Spleen (tissue), 11 donors: ENCODE data around the gene PCDHGA10. TPM values are rescaled to one million over a fixed set of nuclear protein-coding genes. Genes with fewer than 3 reads are reported as not detected.

ENCODE experiments used
- DNase-seq: peaks from one replicate; pipeline ENCODE4 v3.0.0-alpha.2; 2020
- H3K27ac ChIP-seq, 8 donors: fragments of 200-600 bp; sonication (generic) in 7 of 8; 1 replicate in 4 of 8; 2 replicates in 4 of 8; pipeline versions ENCODE4 v1.5.0 to v1.8.0; 2016 to 2021; ENCODE audit warnings: inconsistent platforms in 4 of 8, mild to moderate bottlenecking in 4 of 8, moderate library complexity in 1 of 8
- H3K27me3 ChIP-seq, 7 donors: fragments of 200-600 bp; sonication (generic) in 6 of 7; replicated peaks in 1 of 7; 1 replicate in 4 of 7; 2 replicates in 3 of 7; pipeline versions ENCODE4 v1.5.0 to v1.8.0; 2016 to 2021; ENCODE audit warnings: inconsistent platforms in 3 of 7, mild to moderate bottlenecking in 1 of 7
- H3K36me3 ChIP-seq, 6 donors: fragments of 200-600 bp; sonication (generic) in 5 of 6; 1 replicate in 4 of 6; 2 replicates in 2 of 6; pipeline versions ENCODE4 v1.5.0 to v1.8.0; 2016 to 2021; ENCODE audit warnings: inconsistent platforms in 2 of 6
- H3K4me1 ChIP-seq, 6 donors: fragments of 200-600 bp; sonication (generic) in 5 of 6; 1 replicate in 3 of 6; 2 replicates in 3 of 6; pipeline versions ENCODE4 v1.5.0 to v1.8.0; 2016 to 2021; ENCODE audit warnings: inconsistent platforms in 3 of 6
- H3K4me3 ChIP-seq, 8 donors: fragments of 200-600 bp; sonication (generic) in 7 of 8; 1 replicate in 4 of 8; 2 replicates in 4 of 8; pipeline versions ENCODE4 v1.5.0 to v1.8.0; 2016 to 2021; ENCODE audit warnings: inconsistent platforms in 4 of 8, mild to moderate bottlenecking in 4 of 8, moderate library complexity in 2 of 8
- H3K9me3 ChIP-seq, 8 donors: fragments of 200-600 bp; sonication (generic) in 7 of 8; 1 replicate in 4 of 8; 2 replicates in 4 of 8; pipeline versions ENCODE4 v1.5.0 to v1.8.0; 2016 to 2021; ENCODE audit warnings: inconsistent platforms in 4 of 8
- POLR2A ChIP-seq, 3 donors: fragments of 450-650 bp; IDR thresholded peaks; one replicate each; pipeline ENCODE4 v1.5.1; 2017; ENCODE audit warnings: antibody characterized with exemption in 3 of 3, mild to moderate bottlenecking in 1 of 3
- POLR2AphosphoS5 ChIP-seq, 3 donors: sonication (generic); formaldehyde crosslinking; IDR thresholded peaks; one replicate each; pipeline ENCODE4 v1.5.1; 2017; ENCODE audit warnings: antibody characterized with exemption in 3 of 3
- WGBS, 5 donors: extraction: QIAGEN DNeasy Blood & Tissue Kit in 3 of 5; methylation state at CpG; one replicate each; pipeline versions ENCODE4 v1.1.5 to v1.1.7; 2013 to 2018; 5-methylcytosine and 5-hydroxymethylcytosine counted together
- intact Hi-C: fragments of 100-400 bp; cut with DNase I; formaldehyde crosslinking; loops from one replicate; pipeline ENCODE4 v1.15.0; 2023; ENCODE audit warnings: low total_unique reads
- polyA plus RNA-seq, 3 donors: library from polyadenylated mRNA; stranded (reverse); fragments of 200-250 nt; gene quantifications; one replicate each; pipeline ENCODE4 v1.2.1, GENCODE V29; 2013
- total RNA-seq, 7 donors: library from RNA; depleted of rRNA in 3 of 7; stranded (reverse); fragments of >200 nt in 3 of 7; fragmentation: NEBNext Ultra II Directional in 4 of 7; extraction: Animal tissue kit (Norgen Biotek cat#: 25700) in 4 of 7; gene quantifications; one replicate each; pipeline versions ENCODE4 v1.1.0 to v1.2.1, GENCODE V29; 2016 to 2021
- TF ChIP-seq, protein P1 (sequence below), 11 experiments: fragments of 200-600 bp in 7 of 11; fragments of 450-650 bp in 4 of 11; sonication (generic) in 4 of 11; IDR thresholded peaks in 8 of 11; conservative IDR thresholded peaks in 3 of 11; 1 replicate in 7 of 11; 2 replicates in 4 of 11; pipeline versions ENCODE4 v1.4.0 to v1.8.0; 2016 to 2021; ENCODE audit warnings: antibody characterized with exemption in 11 of 11, inconsistent platforms in 4 of 11, mild to moderate bottlenecking in 1 of 11
- donor health status: healthy with polysubstance abuse.
- donor health status: DM: no; HTN: no; CAD: no; lungs with moderate emphysema.
- donor health status: DM: no; HTN: no; CAD: no.
- donor health status: Bipolar disorder and iron deficiency.
- donor health status: healthy.
- donor health status: DM: no; HTN: no; CAD: no.
- donor health status: DM: yes; HTN: yes; CAD: no.

PCDHGA10 gene
- total and polyA plus RNA-seq, 10 donors = 0.15 to 6.9 (median 4.3) TPM

DNA sequence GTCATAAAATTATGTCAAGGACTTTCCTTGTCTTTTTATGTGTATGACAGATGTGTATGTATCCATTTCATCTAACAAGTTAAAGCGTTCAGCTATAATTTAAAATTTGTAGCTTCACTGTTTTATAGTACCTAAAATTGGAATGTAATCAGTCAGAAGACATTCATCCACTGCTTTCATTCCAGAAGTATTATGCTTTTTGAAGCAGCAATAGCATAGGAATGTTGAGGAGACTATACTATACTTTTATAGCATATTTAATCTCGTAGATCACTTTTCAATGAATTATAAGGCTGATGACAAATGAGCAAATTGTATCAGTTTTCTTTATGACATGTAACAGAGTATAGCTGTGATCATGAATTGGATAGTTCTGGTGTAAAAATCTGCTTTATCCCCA, 24.4 kb downstream of the PCDHGA10 start:
- H3K36me3 ChIP-seq = no peaks in the 10 kb centered on the region
- no peak overlapping the region for H3K27ac ChIP-seq
- DNase-seq = no peak
- H3K4me3 ChIP-seq = no peak overlapping the region
- WGBS, 5 donors = 81 to 95% (median 87%) methylated on average over 2 of the region's 2 CpGs
- peaks cover 0 to 98% (median 88%) of the 10 kb centered on the region in 8 donors for H3K9me3 ChIP-seq
- intact Hi-C loops = no loop called here
- peaks cover 0 to 21% (median under 1%) of the 10 kb centered on the region in 7 donors for H3K27me3 ChIP-seq
- TF ChIP-seq POLR2A (IDR thresholded peaks at IDR 0.05) = no peak
- no peak for TF ChIP-seq POLR2AphosphoS5 (IDR thresholded peaks at IDR 0.05)
- TF ChIP-seq, protein P1, sequence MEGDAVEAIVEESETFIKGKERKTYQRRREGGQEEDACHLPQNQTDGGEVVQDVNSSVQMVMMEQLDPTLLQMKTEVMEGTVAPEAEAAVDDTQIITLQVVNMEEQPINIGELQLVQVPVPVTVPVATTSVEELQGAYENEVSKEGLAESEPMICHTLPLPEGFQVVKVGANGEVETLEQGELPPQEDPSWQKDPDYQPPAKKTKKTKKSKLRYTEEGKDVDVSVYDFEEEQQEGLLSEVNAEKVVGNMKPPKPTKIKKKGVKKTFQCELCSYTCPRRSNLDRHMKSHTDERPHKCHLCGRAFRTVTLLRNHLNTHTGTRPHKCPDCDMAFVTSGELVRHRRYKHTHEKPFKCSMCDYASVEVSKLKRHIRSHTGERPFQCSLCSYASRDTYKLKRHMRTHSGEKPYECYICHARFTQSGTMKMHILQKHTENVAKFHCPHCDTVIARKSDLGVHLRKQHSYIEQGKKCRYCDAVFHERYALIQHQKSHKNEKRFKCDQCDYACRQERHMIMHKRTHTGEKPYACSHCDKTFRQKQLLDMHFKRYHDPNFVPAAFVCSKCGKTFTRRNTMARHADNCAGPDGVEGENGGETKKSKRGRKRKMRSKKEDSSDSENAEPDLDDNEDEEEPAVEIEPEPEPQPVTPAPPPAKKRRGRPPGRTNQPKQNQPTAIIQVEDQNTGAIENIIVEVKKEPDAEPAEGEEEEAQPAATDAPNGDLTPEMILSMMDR (IDR thresholded peaks at IDR 0.05 in 8 of 11, conservative IDR thresholded peaks at IDR 0.05 in 3 of 11) = no peak
- no peaks in the 10 kb centered on the region for H3K4me1 ChIP-seq

GRCh38 chr5:141439411-141440141, 26.8 kb downstream of the PCDHGA10 start:
- H3K4me1 ChIP-seq = no peaks in the 10 kb centered on the region
- peaks cover 0 to 92% (median 70%) of the 10 kb centered on the region in 8 donors for H3K9me3 ChIP-seq
- H3K27me3 ChIP-seq = no peaks in the 10 kb centered on the region
- DNase-seq = no peak
- 65 to 71% (median 69%) methylated on average over 10 of the region's 10 CpGs for WGBS, 5 donors
- intact Hi-C loops = no loop called here
- no peak overlapping the region for H3K4me3 ChIP-seq
- H3K36me3 ChIP-seq = no peaks in the 10 kb centered on the region
- H3K27ac ChIP-seq = no peak overlapping the region
- TF ChIP-seq POLR2A (IDR thresholded peaks at IDR 0.05) = no peak
- TF ChIP-seq POLR2AphosphoS5 (IDR thresholded peaks at IDR 0.05) = no peak
- TF ChIP-seq, protein P1 (IDR thresholded peaks at IDR 0.05 in 8 of 11, conservative IDR thresholded peaks at IDR 0.05 in 3 of 11) = no peak

DNA sequence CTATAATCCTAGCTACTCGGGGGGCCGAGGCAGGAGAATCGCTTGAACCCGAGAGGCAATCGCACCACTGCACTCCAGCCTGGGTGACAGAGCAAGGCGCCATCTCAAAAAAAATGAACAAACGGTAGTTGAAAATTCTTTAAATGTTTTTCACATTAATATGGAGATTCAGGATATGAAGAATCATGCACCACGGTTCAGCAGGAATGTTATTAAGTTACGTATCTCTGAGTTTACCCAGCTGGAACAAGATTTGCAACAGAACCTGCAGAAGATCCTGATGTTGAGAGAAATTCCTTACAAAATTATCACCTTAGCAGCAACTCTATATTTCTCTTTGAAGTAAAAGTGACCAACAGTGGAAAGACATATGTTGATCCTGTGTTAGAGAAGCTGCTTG, 27.6 kb downstream of the PCDHGA10 start:
- Histone ChIP-seq H3K4me1 (no peaks in the 10 kb centered on the region), H3K36me3 (no peaks in the 10 kb centered on the region), H3K4me3 (no peak overlapping the region), H3K9me3 (peaks cover 0 to 92% (median 65%) of the 10 kb centered on the region in 8 donors), H3K27me3 (no peaks in the 10 kb centered on the region), H3K27ac (no peak overlapping the region)
- TF ChIP-seq, protein P1 (IDR thresholded peaks at IDR 0.05 in 8 of 11, conservative IDR thresholded peaks at IDR 0.05 in 3 of 11) = no peak
- no peak for TF ChIP-seq POLR2AphosphoS5 (IDR thresholded peaks at IDR 0.05)
- TF ChIP-seq POLR2A (IDR thresholded peaks at IDR 0.05) = no peak
- DNase-seq = no peak
- intact Hi-C loops = no loop called here
- WGBS, 5 donors = 92 to 95% (median 94%) methylated on average over 9 of the region's 9 CpGs

GRCh38 chr5:141441571-141442170, 28.9 kb downstream of the PCDHGA10 start:
- Histone ChIP-seq H3K27me3 (no peaks in the 10 kb centered on the region), H3K36me3 (no peaks in the 10 kb centered on the region), H3K27ac (no peak overlapping the region), H3K4me1 (no peaks in the 10 kb centered on the region), H3K9me3 (peaks cover 0 to 80% (median 53%) of the 10 kb centered on the region in 8 donors), H3K4me3 (no peak overlapping the region)
- DNase-seq = no peak
- 58 to 69% (median 63%) methylated on average over 43 to 50 of the region's 50 CpGs for WGBS, 5 donors
- intact Hi-C loops = no loop called here
- TF ChIP-seq, protein P1 (IDR thresholded peaks at IDR 0.05 in 8 of 11, conservative IDR thresholded peaks at IDR 0.05 in 3 of 11) = no peak
- no peak for TF ChIP-seq POLR2A (IDR thresholded peaks at IDR 0.05)
- TF ChIP-seq POLR2AphosphoS5 (IDR thresholded peaks at IDR 0.05) = peak in 1 of 3 donors; percentile 23
